ENCODE results near the gene BMP2.

DNA sequence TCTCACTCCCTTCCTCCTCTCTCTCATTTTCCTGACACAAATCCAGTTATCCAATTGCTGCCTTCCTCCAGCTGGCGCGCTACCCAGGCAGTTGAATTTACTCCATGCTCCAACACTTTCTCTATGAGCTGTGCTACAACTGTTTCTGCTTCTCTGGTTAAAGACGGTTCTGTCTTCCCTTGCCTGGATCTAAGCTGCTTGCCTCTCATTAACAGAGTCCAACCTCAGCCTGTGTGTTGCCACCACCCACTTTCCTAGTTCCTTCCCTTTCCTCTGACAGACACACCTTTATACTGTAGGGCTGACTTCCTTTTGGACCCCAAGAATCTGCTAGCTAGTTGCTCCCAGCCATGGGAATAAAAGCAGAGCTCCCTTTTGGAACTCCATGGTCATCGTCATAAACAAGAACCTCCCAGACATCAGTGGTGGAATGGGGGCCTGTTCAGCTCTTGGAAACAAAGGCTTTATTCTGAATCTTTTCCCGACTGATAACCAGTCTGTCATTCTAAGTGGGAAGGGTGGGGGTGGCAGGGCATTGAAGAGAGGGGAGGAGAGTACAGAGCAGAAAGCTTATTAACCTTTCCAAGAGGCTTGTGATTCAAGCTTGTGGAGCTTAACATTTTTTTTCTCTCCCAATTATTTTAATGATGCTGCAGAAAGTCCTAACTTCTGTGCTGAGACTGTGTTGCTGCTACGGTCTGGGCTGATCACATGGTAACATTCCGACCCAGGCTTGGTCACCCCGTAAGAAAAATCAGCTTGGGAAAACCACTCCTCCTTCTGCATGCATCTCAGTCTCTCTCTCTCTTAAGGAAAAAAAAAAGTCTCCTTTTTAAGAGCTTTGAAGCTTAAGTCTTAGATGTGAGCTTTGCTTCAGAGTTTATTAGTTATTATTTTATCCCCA lies 31.3 kb upstream of the BMP2 start:
- TF ChIP-seq REST (IDR thresholded peaks at IDR 0.05) = no peak
- TF ChIP-seq, protein P1, sequence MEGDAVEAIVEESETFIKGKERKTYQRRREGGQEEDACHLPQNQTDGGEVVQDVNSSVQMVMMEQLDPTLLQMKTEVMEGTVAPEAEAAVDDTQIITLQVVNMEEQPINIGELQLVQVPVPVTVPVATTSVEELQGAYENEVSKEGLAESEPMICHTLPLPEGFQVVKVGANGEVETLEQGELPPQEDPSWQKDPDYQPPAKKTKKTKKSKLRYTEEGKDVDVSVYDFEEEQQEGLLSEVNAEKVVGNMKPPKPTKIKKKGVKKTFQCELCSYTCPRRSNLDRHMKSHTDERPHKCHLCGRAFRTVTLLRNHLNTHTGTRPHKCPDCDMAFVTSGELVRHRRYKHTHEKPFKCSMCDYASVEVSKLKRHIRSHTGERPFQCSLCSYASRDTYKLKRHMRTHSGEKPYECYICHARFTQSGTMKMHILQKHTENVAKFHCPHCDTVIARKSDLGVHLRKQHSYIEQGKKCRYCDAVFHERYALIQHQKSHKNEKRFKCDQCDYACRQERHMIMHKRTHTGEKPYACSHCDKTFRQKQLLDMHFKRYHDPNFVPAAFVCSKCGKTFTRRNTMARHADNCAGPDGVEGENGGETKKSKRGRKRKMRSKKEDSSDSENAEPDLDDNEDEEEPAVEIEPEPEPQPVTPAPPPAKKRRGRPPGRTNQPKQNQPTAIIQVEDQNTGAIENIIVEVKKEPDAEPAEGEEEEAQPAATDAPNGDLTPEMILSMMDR (IDR thresholded peaks at IDR 0.05; ENCODE audit: low read depth, low read length, missing input control) = no peak
- no peak for TF ChIP-seq MAX (IDR thresholded peaks at IDR 0.05)
- TF ChIP-seq ATF3 (IDR thresholded peaks at IDR 0.05) = no peak
- TF ChIP-seq JUND (IDR thresholded peaks at IDR 0.05) = no peak
- TF ChIP-seq TAF1 (conservative IDR thresholded peaks at IDR 0.05) = no peak
- TF ChIP-seq EGR1 (IDR thresholded peaks at IDR 0.05; ENCODE audit: low read depth in 2 of 2) = no peak
- no peak for TF ChIP-seq NR2F2 (IDR thresholded peaks at IDR 0.05)
- TF ChIP-seq GABPA (IDR thresholded peaks at IDR 0.05 in 1 of 2, conservative IDR thresholded peaks at IDR 0.05 in 1 of 2) = no peak
- no peak for TF ChIP-seq HNF4A (conservative IDR thresholded peaks at IDR 0.05)
- TF ChIP-seq SP1 (IDR thresholded peaks at IDR 0.05) = no peak
- TF ChIP-seq RAD21 (IDR thresholded peaks at IDR 0.05) = no peak
- TF ChIP-seq YY1 (IDR thresholded peaks at IDR 0.05) = no peak

All from liver (tissue), 3 donors.